ENCODE data around the gene GPR143. TPM values are rescaled to one million over a fixed set of nuclear protein-coding genes. Genes with fewer than 3 reads are reported as not detected.

The GPR143 gene
- total RNA-seq, 1 experiment from 2014 or later: 1.2 TPM

GRCh38 chrX:9785944-9786797 is 20.5 kb upstream of the GPR143 start, which contains the start of gene SHROOM2:
TSS of gene SHROOM2 (plus strand) at chrX:9786429. CDS start at chrX:9786546, 117 bp downstream.
- Histone ChIP-seq H3K27ac (ENCODE audit: low read depth, low read length, poor library complexity, severe bottlenecking) (no peak within 1 kb of the TSS), H3K27me3 (replicated peaks; ENCODE audit: insufficient read depth, low read depth, low read length, poor library complexity) (peaks cover 4% of the 10 kb centered on the region), H3K9me3 (ENCODE audit: low read depth, low read length, poor library complexity, severe bottlenecking) (no peaks in the 10 kb centered on the region), H3K36me3 (ENCODE audit: insufficient read depth, low read length, poor library complexity, severe bottlenecking) (no peaks in the 10 kb centered on the region), H3K4me1 (ENCODE audit: insufficient read depth, low read length, poor library complexity, severe bottlenecking) (peaks cover 16% of the 10 kb centered on the region), H3K4me3 (ENCODE audit: low read depth, low read length, poor library complexity, severe bottlenecking) (peak within 1 kb of the TSS; percentile 52)
- DNase-seq (ENCODE audit: low spot score): peak; percentile 25
- TF ChIP-seq CTCF (conservative IDR thresholded peaks at IDR 0.05; ENCODE audit: low read depth, low read length): no peak
- no peak for TF ChIP-seq EZH2 (IDR thresholded peaks at IDR 0.05; ENCODE audit: borderline replicate concordance, low read depth, low read length, poor library complexity, severe bottlenecking)
- no TSS peak for BruUV-seq (replicated peaks)
- intact Hi-C loops (cut with micrococcal nuclease; ENCODE audit: unreplicated experiment): no loop called here
- ChIA-PET POLR2A (ENCODE audit: low non-redundant PET) (no interaction called here), CTCF (no interaction called here)

DNA sequence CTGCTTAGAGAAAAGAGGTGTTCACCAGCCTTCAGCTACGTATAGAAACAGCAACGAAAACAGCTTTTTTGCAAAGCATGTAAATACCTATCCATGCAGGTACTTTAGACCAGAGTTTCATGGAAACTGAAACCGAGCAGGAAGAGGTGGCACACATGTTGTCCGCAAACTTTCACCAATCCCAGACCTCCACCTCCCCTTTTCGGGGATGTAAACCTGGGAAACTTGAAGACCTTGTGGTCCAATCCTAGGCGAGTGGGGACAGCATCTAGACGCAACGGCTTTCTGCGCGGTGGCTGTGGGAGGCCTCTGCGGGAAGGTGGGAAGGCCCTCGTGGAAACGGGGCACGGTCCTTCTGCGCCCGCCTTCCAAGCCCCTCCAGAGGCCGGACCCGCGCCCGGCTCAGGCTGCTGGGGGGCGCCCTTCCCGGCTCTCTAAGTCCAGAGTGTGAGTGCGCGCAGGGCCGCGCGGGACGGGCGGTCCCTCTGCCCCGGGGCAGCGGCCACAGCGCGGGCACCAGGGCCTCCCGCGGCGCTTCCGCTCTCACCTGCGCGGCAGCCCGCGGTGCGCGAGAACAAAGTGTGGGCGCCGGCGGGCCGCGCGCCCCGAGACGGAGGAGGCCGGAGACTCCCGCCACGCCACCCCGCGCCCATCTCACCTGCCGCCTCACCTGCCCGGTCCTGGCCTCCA is 19.8 kb upstream of the GPR143 start:
- no peak for DNase-seq (ENCODE audit: low spot score)
- Histone ChIP-seq H3K4me1 (ENCODE audit: insufficient read depth, low read length, poor library complexity, severe bottlenecking) (peaks cover 16% of the 10 kb centered on the region), H3K27me3 (replicated peaks; ENCODE audit: insufficient read depth, low read depth, low read length, poor library complexity) (peaks cover 4% of the 10 kb centered on the region), H3K9me3 (ENCODE audit: low read depth, low read length, poor library complexity, severe bottlenecking) (no peaks in the 10 kb centered on the region), H3K27ac (ENCODE audit: low read depth, low read length, poor library complexity, severe bottlenecking) (no peak overlapping the region), H3K36me3 (ENCODE audit: insufficient read depth, low read length, poor library complexity, severe bottlenecking) (no peaks in the 10 kb centered on the region), H3K4me3 (ENCODE audit: low read depth, low read length, poor library complexity, severe bottlenecking) (peak overlapping the region; percentile 52)
- POLR2A ChIA-PET (ENCODE audit: low non-redundant PET): no interaction called here
- BruUV-seq (replicated peaks): no TSS peak
- TF ChIP-seq CTCF (conservative IDR thresholded peaks at IDR 0.05; ENCODE audit: low read depth, low read length): no peak
- intact Hi-C loops (cut with micrococcal nuclease; ENCODE audit: unreplicated experiment): no loop called here
- CTCF ChIA-PET: no interaction called here

GRCh38 chrX:9784332-9784731 is 18.7 kb upstream of the GPR143 start:
- no peaks in the 10 kb centered on the region for H3K36me3 ChIP-seq (ENCODE audit: insufficient read depth, low read length, poor library complexity, severe bottlenecking)
- TF ChIP-seq CTCF (conservative IDR thresholded peaks at IDR 0.05; ENCODE audit: low read depth, low read length) (no peak), EZH2 (IDR thresholded peaks at IDR 0.05; ENCODE audit: borderline replicate concordance, low read depth, low read length, poor library complexity, severe bottlenecking) (no peak)
- ChIA-PET POLR2A (ENCODE audit: low non-redundant PET) (no interaction called here), CTCF (no interaction called here)
- no peak overlapping the region for H3K27ac ChIP-seq (ENCODE audit: low read depth, low read length, poor library complexity, severe bottlenecking)
- peaks cover 4% of the 10 kb centered on the region for H3K27me3 ChIP-seq (replicated peaks; ENCODE audit: insufficient read depth, low read depth, low read length, poor library complexity)
- intact Hi-C loops (cut with micrococcal nuclease; ENCODE audit: unreplicated experiment): no loop called here
- no TSS peak for BruUV-seq (replicated peaks)
- no peak for DNase-seq (ENCODE audit: low spot score)
- H3K4me3 ChIP-seq (ENCODE audit: low read depth, low read length, poor library complexity, severe bottlenecking): no peak overlapping the region
- H3K9me3 ChIP-seq (ENCODE audit: low read depth, low read length, poor library complexity, severe bottlenecking): no peaks in the 10 kb centered on the region
- H3K4me1 ChIP-seq (ENCODE audit: insufficient read depth, low read length, poor library complexity, severe bottlenecking): peaks cover 11% of the 10 kb centered on the region

Measured in A673 (cell line).